Stimulated activated CD4-positive, alpha-beta T cell treated with anti-CD3 and anti-CD28 coated beads, TNF-alpha, amount 100 ng/mL, for 1 hour (primary cell): ENCODE results near the gene HK1.
"Not testable (repeated sequence)": the region's sequence is repeated elsewhere in the genome, so short reads cannot be mapped to it uniquely, and the experiment has no call there.

ENCODE experiments used
- DNase-seq, 3 donors: peaks; one replicate each; pipeline ENCODE4 v3.0.0-alpha.2; 2020; ENCODE audit warnings: low read depth in 3 of 3, low spot score in 1 of 3

HK1 gene

DNA sequence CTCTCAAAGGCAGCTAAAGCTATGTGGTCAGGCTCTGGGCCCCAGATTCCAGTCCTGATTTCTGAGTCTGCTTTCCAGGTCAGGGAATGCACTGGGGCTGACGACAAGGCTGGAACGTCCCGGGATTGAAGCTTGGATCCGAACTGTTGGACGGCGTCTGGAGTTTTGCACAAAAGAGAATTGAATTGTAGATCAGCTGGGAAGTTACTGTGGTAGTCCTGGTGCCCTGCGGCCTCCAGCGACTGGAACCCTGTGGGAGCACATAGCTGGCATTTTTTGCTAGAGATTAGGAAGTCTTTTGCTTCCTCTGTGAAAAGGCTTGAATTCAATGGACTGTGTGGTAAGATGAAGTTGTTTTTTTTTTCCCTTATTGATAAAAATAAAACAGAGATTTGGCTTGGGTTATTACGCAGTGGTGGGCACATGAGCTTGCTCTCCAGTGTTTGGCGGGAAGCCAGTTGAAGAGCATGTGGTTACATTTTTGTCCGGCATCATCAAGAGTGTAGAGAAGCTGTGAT lies at the start of gene HK1:
Gene HK1 (plus strand): TSS at position 51 of the 518 bp plus-strand sequence.
- DNase-seq, result no peak

DNA sequence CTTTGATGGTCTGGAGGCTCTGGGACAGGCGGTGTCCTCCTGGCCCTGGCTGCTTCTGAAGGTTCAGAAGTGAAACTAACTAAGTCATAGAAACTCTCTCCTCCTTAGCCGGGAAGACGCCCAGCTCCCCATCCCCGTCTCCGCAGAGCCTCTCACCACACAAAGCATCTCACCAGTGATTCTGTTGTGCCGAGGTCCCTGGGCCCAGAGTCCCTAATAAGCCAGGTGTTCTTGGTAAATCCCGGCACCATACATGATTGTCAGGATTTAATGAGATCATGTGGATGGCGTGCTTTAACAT lies 48.7 kb upstream of the HK1 start:
- DNase-seq, result no peak

DNA sequence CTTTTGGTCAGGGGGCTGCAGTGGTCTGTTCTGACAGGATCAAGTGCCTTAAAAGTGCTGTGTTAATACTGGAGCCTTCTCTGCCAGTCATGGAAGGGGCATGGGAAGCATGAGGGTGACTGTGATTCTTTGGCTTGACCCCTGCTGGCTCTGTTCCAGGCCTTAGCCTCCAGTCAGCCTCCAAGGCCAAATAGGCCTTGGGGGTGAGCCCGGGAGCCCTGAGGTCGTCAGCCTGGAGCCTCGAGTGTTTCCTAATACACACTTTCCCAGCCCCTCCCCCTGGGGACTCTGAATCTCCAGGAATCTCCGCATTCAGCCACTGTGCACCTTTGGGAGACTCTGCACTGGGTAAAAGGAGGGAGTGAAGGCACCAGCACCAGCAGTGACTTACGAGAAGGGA lies 48.2 kb upstream of the HK1 start:
- DNase-seq, result no peak

DNA sequence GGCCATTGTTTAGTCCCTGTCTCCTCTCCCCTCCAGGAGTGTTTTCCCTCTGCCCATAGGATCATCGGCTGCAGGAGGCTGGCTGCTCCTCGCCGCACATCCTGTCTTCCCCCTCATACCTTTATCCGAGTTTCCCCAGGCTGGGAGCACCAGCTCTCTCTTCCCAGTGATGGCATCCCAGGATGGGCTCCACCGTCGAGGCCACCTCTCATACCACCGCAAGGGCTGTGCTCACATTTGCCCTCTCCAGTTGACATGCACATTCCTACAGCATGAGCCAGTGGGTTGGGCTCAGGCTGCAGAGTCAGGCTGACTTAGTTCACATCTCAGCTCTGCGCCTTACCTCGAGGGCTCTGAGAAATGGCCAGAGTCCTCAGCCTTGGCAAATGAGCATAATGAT lies 46.0 kb upstream of the HK1 start:
- no peak for DNase-seq

DNA sequence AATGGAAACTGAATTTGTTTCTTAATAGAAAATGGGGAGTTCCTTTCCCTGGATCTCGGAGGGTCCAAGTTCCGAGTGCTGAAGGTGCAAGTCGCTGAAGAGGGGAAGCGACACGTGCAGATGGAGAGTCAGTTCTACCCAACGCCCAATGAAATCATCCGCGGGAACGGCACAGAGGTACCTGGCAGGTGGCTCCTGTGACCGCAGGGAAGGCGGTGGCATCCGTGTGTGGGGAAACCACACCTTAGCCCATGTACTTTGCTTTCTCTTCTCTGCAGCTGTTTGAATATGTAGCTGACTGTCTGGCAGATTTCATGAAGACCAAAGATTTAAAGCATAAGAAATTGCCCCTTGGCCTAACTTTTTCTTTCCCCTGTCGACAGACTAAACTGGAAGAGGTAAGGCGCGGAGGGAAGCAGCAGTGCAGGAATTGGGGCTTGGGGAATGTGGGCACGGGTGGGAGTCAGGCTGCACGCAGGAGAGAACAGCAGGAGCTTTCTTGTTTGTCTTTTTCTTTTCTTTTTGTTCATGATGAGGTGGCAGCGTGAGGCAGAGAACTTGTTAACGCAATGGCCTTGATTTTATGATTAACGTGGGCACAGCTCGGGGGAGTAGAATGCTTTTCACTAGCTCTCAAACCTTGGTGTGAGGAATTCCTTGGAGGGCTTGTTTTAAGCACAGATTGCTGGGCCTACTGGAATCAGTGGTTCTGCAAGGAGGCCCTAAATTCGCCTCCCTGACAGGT lies 45.4 kb upstream of the HK1 start:
- DNase-seq, result no peak

DNA sequence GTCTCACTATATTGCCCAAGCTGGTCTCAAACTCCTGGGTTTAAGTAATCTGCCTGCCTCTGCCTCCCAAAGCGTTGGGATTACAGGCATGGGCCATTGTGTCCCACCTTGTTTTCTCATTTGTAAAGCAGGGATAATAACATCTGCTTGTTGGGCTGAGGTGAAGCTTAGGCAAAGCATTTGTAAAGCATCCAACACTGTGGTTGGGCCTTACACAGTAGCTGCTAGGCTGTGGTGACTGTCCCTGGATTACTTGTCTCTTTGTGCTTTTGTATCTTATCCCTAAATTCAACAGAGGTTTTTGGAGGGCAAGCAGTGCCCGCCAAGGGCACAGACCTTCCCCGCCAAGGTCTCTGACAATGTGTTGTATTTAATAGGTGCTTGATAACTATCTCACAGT lies 43.8 kb upstream of the HK1 start:
- no peak for DNase-seq

DNA sequence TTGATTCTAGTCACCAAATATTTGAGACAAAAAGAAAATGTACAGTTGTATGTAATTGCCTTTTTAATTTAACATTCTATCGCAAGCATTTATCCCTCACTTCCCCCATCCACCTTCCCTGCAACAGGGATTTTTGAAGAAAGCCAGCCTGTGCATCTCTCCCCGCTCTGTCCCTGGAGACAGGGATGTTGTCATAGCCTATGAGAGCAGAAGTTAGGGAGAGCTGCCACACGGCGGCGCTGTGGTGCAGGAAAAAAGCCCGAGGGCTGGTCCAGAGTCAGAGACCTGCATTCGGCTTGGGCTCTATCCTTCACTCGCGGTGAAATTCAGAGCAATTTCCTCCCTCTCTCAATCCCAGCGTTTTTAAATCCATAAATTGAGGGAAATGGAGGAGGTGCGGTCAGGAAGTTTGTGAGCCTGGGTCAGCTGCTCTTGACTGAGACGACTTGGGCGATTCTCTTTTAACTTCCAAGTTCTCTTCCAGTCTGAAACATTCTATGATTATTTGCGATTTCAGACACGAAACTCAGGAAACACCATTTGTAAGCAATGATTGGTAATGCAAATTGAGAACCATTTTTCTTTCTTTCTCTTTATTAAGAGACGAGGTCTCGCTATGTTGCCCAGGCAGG lies 40.7 kb upstream of the HK1 start:
- DNase-seq, result peak; percentile 70 to 91 (median 75)

DNA sequence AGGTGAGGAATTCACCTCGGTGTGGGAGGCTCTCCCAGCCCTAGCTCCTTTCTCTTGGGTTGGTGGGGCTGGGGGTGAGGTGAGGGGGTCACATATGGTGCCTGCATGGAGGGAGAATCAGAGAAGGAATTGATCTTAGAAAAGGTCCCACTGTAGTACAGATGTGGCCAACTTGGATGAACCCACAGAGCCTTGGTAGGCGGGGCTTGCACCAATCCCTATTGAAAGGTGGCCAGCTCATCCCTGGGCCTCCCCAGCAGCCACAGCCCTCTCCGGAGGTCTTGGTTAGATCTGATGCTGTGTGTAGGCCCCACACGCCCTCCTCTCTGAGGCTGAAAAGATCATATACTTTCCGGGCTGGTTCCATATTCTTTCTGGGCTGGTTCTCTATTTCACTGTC lies 39.2 kb upstream of the HK1 start:
- no peak for DNase-seq

DNA sequence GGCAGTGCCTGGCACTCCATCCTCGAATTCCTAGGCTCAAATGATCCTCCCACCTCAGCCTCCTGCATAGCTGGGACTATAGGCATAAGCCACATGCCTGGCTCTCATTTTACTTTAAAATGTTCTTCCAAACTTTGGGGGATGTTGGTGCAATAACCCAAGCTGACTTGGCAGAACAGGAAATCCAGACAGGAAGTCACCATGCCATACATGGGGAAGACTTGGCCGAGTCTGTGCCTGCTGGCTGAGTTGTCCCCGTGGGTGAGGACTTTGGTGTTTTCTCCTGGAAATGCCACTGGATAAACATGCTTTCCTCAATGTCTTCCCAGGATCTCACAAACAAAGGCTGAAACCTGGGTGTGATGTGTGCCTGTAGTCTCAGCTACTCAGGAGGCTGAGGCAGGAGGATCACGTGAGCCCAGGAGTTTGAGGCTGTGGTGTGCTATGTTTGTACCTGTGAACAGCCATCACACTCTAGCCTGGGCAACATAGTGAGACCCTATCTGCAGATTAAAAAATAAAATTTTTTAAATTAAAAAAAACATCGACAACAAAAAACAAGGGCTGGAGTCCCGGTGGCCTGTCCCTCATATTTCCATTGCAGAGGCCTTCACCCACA lies 38.4 kb upstream of the HK1 start:
- DNase-seq, result no peak

DNA sequence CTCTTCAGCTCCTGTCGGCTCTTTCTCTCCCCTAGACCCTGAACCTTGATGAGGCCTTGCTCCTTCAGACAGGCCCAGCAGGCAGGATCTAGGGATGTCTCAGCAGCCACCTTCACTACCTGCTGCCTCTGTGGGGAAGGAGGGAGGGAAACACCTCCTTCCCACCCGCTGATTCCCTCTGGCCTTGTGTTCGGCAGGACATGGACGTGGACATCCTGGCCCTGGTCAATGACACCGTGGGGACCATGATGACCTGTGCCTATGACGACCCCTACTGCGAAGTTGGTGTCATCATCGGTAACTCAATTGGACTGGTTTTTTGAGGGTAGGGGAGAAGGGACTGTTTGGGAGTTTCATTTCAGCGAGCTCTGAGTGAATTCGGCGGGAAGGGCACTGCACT lies 37.8 kb upstream of the HK1 start:
- DNase-seq, result no peak

DNA sequence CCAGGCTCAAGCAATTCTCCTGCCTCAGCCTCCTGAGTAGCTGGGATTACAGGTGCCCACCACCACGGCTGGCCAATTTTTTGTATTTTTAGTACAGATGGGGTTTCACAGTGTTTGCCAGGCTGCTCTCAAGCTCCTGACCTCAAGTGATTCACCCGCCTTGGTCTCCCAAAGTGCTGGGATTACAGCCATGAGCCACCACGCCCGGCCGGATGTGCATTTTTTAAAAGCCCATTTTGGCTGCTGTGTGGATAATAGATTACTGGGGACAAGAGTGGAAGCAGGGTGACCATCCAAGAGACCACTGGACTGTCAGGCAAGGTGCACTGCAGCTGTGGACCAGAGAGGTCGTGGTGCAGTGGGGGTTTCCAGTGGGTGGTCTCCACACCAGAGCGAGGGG lies 36.7 kb upstream of the HK1 start:
- DNase-seq, result no peak

DNA sequence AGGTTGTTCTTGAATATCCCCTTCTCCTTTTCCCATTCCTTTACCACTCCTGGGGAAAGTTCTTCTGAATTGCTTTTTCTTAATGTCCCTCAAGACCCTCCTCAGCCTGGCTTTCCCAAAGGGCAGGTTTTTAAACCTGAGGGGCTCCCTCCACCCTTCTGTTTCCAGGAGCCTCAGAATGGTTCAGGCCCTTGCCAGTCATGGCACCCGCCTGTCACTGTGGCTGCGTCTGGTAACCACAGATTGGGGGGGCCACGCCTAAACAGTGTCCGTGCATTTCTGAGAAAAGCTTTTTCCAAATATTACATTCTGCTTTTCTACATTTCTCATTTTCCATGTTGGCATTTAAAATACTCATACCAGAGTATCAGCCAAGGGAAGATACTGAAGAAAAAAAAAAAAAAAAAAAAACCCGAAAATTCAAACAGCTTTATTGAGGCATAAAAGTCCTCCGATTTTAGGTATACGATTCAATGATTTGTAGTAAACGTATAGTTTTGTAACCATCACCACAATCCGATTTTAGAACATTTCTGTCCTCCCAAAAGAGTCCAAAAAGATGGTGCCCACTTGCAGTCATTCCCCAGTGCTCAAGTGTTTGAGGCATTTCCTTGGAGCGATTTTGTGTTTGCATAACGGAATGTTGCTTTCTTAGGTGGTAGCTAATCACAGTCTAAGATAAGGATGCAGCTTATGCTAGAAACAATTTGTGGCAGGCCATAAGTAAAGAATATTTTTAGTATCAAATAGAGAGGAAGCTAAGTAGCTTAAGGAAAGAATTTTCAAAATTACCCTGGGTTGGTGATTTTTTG lies 36.0 kb upstream of the HK1 start:
- DNase-seq, result no peak

DNA sequence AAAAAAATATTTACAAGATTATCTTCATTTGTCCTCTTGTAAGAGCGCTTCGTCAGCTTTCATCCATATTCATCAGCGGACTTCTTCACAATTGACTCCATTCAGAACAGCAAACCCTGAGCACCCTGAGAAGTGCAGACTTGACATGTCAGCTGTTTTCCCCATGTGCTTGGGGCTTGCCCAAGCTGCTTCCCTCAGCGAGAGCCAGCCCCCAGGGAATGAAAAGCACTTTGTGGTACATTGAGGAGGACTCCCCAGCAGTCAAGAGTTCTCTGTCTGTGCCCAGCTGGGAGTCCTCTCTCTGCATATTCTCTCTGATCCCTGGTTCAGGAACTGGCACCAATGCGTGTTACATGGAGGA lies 35.5 kb upstream of the HK1 start:
- DNase-seq, result no peak

DNA sequence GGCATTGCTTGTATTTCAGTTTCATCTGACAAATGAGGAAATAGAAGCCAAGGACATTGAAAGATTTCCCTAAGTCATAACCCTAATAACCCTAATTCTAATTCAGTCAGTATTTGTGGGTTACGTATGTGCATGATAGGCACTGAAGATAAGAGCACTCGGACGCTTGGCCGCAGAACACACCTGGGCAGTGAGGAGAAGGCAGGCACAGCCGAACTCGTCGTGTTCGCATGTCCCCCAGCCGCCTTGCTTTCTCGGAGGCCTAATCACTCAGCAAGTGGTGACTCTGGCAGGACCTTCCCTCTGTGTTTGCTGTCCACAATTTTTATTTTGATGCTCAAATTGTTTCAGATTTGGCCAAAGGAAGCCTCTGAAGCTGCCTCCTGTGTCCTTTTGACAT lies 34.5 kb upstream of the HK1 start:
- no peak for DNase-seq

DNA sequence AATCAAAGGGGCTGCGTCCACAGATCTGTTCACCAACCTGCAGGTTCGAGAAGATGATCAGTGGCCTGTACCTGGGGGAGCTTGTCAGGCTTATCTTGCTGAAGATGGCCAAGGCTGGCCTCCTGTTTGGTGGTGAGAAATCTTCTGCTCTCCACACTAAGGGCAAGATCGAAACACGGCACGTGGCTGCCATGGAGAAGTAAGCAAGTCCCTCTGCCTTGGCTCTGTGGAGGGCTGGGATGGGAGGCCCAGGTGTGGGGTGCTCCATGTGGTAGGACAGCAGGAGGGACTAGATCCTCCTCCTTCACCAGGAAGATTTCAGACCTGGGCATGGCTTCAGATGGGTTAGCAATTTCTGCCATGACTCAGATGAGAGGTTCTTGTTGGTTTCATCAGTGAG lies 32.3 kb upstream of the HK1 start:
- DNase-seq, result no peak

DNA sequence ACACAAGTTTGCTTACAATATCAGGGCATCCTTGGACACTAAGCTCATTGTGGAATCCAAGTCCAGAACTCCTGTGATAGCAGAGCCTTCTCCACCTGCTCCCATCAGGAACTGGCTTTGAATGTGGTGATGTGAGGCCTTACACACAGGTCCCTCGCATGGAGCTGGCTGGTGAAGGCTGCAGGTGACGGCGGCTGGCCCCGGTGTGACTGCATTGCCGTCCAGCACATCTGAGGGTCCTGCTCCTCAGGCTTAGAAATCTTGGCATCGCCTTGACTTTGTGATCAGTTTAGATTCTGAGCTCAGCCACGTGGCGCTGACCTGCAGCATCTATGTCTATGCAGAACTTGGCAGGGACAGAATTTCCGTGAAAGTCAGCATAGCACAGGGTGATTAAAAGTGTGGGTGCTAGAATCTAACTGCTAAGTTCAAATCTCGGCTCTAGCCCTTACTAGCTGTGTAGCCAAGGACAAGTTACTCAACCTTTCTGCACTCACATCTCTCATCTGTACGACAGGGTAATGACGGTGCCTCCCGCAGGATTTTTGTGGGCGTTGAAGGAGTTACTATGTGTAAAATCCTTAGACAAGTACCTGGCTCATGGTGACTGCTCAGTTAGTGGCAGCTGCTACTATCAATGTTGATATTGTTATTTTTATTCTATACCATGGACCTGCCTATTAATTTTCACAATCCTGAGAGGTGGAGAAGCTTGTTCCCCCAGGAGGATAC lies 31.5 kb upstream of the HK1 start:
- DNase-seq, result no peak

DNA sequence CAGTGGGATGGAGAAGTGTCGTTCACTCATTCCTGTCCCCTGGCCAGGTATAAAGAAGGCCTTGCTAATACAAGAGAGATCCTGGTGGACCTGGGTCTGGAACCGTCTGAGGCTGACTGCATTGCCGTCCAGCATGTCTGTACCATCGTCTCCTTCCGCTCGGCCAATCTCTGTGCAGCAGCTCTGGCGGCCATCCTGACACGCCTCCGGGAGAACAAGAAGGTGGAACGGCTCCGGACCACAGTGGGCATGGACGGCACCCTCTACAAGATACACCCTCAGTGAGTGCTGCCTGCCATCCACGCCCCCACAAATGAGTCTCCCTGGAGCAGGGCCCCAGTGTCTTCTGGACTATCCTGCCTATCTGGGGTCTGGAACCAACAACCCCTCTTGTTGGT lies 31.0 kb upstream of the HK1 start:
- no peak for DNase-seq

DNA sequence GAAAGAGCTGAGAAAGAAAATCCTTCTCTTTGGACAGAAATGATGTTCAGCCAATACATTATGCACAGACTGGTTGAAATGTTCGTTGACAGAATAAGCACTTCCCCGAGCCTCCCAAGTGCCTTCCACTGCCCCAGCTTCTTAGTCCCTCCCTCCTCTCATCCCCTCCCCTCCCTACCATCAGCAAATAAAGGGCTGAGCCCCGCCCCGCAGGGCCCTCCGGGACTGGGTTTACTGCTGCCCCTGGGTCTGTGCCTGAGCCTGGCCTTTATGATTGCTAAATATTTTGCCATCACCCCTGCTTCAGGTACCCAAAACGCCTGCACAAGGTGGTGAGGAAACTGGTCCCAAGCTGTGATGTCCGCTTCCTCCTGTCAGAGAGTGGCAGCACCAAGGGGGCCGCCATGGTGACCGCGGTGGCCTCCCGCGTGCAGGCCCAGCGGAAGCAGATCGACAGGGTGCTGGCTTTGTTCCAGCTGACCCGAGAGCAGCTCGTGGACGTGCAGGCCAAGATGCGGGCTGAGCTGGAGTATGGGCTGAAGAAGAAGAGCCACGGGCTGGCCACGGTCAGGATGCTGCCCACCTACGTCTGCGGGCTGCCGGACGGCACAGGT lies 30.1 kb upstream of the HK1 start:
- DNase-seq, result no peak

DNA sequence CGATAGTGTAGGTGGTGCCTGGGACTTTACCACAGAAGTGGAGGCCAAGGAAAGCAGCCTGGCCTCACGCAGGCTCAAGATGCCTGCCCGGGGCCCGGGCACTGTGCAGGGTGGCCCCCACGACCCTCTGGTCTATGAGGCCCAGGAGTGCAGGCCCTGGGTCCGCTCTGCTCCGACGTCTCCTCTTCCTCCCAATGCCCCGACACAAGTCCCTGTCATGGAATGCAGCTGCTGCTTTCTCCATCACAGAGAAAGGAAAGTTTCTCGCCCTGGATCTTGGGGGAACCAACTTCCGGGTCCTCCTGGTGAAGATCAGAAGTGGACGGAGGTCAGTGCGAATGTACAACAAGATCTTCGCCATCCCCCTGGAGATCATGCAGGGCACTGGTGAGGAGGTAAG lies 28.3 kb upstream of the HK1 start:
- no peak for DNase-seq

DNA sequence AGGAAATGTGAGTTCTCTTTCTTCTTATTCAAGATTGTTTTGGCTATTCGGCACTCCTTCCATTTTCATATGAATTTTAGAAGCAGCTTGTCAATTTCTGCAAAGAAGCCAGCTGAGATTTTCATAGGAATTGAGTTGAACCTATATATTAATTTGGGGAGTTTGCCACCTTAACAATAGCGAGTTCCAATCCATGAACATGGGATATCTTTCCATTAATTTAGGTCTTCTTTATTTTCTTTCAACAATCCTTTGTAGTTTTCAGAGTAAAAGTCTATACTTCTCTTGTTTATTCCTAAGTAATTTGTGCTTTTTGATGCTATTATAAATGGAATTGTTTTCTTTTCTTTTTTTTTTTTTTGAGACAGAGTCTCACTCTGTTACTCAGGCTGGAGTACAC lies 26.9 kb upstream of the HK1 start:
- DNase-seq, result not testable (repeated sequence)

DNA sequence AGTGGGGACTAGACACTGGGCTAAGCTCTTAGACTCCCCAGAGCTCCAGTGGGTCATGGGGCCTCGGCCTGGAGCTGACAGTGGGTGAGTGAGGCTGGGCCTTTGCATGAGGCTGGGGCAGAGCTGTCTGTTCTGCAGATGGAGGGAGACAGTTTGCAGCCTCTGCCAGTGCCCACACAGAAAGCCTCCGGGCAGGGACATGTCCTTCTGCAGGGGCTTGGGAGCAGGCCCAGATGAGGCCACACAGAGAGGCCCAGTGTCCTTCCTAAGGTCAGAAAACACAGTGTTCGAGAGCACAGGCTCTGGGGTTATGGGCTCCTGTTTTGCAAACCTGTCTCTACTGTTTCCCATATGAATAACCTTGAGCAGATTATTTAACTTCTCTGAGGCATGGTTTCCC lies 25.1 kb upstream of the HK1 start:
- no peak for DNase-seq
